Transverse colon (tissue), 4 donors: ENCODE measurements around the gene LCA5L. TPM values are rescaled to one million over a fixed set of nuclear protein-coding genes. Genes with fewer than 3 reads are reported as not detected.

Source experiments
- DNase-seq: peaks from one replicate; pipeline ENCODE4 v3.0.0-alpha.2; 2019
- H3K27ac ChIP-seq, 4 donors: fragments of 200-600 bp; sonication (generic); 2 replicates each; pipeline ENCODE4 v1.5.1; 2016 to 2018; ENCODE audit warnings: inconsistent platforms in 4 of 4
- H3K27me3 ChIP-seq: fragments of 200-600 bp; sonication (generic); 2 replicates; pipeline ENCODE4 v1.5.1; 2017; ENCODE audit warnings: inconsistent platforms
- H3K36me3 ChIP-seq, 4 donors: fragments of 200-600 bp; sonication (generic); 2 replicates each; pipeline ENCODE4 v1.5.1; 2017 to 2019; ENCODE audit warnings: inconsistent platforms in 4 of 4
- H3K4me1 ChIP-seq, 4 donors: fragments of 200-600 bp; sonication (generic); 2 replicates each; pipeline ENCODE4 v1.5.1; 2017 to 2020; ENCODE audit warnings: inconsistent platforms in 4 of 4
- H3K4me3 ChIP-seq, 4 donors: fragments of 200-600 bp; sonication (generic); 1 replicate in 1 of 4; 2 replicates in 3 of 4; pipeline versions ENCODE4 v1.5.1 to v1.6.1; 2017 to 2019; ENCODE audit warnings: inconsistent platforms in 4 of 4
- H3K9me3 ChIP-seq, 2 donors: fragments of 200-600 bp; sonication (generic); 2 replicates each; pipeline ENCODE4 v1.5.1; 2017 to 2019; ENCODE audit warnings: inconsistent platforms in 2 of 2
- EP300 ChIP-seq: sonication (generic); formaldehyde crosslinking; IDR thresholded peaks from one replicate; pipeline ENCODE4 v1.6.1; 2017; ENCODE audit warnings: antibody characterized with exemption, low read depth
- POLR2A ChIP-seq: fragments of 450-650 bp; IDR thresholded peaks from one replicate; pipeline ENCODE4 v1.6.1; 2016; ENCODE audit warnings: antibody characterized with exemption, mild to moderate bottlenecking, moderate library complexity
- POLR2AphosphoS5 ChIP-seq, 3 donors: sonication (generic); formaldehyde crosslinking; IDR thresholded peaks; one replicate each; pipeline ENCODE4 v1.6.1; 2016; ENCODE audit warnings: antibody characterized with exemption in 3 of 3
- WGBS, 2 donors: methylation state at CpG; one replicate each; pipeline ENCODE4 v1.1.5; 2018; ENCODE audit warnings: low coverage in 1 of 2; 5-methylcytosine and 5-hydroxymethylcytosine counted together
- in situ Hi-C, 4 donors: fragments of 200-750 bp; cut with MboI; loops; one replicate each; pipeline versions ENCODE4 v1.15.0 to v1.15.1; 2017; ENCODE audit warnings: low sequenced_read_pairs in 3 of 4, low pct_ligation_motif_present in 1 of 4, low pct_unique_long_range_greater_than_20kb in 1 of 4
- intact Hi-C: fragments of 100-400 bp; cut with DNase I; formaldehyde crosslinking; loops from one replicate; pipeline ENCODE4 v1.15.1; 2023; ENCODE audit warnings: low total_unique reads
- total RNA-seq, 4 donors: library from RNA; depleted of rRNA; stranded (reverse); fragments of >200 nt; gene quantifications; one replicate each; pipeline ENCODE4 v1.1.0, GENCODE V29; 2016
- TF ChIP-seq, protein P1 (sequence below), 5 experiments: fragments of 200-600 bp in 3 of 5; fragments of 450-650 bp in 2 of 5; sonication (generic) in 3 of 5; IDR thresholded peaks; 1 replicate in 2 of 5; 2 replicates in 3 of 5; pipeline ENCODE4 v1.5.1; 2016 to 2017; ENCODE audit warnings: antibody characterized with exemption in 5 of 5, inconsistent platforms in 3 of 5, mild to moderate bottlenecking in 2 of 5, moderate library complexity in 1 of 5

Gene LCA5L
- total RNA-seq, 4 donors from 2014 or later: 0.55 to 0.79 TPM; not detected in 2

DNA sequence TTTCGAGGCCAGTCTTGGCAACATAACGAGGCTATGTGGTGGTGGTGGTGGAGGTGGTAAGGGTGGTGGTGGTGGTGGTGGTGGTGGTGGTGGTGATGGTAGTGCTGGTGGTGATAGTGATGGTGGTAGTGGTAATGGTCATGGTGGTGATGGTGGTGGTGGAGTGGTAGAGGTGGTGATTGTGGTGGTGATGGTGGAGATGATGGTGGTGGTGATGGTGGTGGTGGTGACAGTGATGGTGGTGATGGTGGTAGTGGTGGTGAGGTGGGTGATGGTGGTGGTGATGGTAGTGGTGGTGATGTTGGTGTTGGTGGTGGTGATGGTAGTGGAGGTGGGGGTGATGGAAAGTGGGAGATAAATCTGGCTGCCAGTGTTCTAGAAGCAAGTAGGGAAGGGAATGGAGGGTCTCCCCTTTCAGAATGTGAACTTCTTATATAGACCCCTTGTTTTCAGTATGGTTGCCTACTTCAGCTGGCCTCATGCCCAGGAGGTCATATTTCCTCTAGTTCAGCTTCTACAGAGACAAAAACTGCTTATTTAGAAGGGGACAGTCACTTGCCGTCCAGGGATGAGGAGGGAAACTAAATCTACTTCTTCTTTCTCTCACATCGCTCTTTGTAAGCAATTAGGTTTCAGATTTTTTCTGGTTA is 33.7 kb upstream of the LCA5L start:
- Histone ChIP-seq H3K27ac (no peak overlapping the region), H3K27me3 (no peaks in the 10 kb centered on the region), H3K4me1 (no peaks in the 10 kb centered on the region), H3K36me3 (no peaks in the 10 kb centered on the region), H3K9me3 (no peaks in the 10 kb centered on the region), H3K4me3 (no peak overlapping the region)
- DNase-seq: no peak
- in situ Hi-C loops (no loop called here), intact Hi-C loops (no loop called here)
- TF ChIP-seq, protein P1, sequence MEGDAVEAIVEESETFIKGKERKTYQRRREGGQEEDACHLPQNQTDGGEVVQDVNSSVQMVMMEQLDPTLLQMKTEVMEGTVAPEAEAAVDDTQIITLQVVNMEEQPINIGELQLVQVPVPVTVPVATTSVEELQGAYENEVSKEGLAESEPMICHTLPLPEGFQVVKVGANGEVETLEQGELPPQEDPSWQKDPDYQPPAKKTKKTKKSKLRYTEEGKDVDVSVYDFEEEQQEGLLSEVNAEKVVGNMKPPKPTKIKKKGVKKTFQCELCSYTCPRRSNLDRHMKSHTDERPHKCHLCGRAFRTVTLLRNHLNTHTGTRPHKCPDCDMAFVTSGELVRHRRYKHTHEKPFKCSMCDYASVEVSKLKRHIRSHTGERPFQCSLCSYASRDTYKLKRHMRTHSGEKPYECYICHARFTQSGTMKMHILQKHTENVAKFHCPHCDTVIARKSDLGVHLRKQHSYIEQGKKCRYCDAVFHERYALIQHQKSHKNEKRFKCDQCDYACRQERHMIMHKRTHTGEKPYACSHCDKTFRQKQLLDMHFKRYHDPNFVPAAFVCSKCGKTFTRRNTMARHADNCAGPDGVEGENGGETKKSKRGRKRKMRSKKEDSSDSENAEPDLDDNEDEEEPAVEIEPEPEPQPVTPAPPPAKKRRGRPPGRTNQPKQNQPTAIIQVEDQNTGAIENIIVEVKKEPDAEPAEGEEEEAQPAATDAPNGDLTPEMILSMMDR (IDR thresholded peaks at IDR 0.05): no peak
- TF ChIP-seq EP300 (no peak), POLR2A (no peak), POLR2AphosphoS5 (IDR thresholded peaks at IDR 0.05) (no peak)
- WGBS, 2 donors: 77 to 78% methylated on average over 4 of the region's 4 CpGs

DNA sequence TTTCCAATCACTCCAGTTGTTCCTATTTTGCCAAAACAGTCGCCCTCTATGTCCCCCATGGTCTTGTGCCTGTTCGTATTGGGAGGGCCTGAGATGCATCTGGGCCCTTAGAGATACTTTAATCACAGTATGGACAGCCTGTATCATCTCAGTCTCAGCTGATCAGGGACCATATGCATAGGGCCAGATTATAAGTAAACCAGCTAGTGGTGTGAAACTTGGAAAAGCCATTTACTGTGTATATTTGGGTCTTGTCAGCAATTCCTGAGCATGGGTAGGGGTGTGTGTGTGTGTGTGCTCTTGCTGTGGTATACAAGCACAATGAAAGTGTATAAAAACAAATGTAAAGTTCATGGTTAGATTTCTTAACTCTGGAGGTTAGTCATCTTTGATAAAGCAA is 29.0 kb upstream of the LCA5L start:
- intact Hi-C loops (no loop called here), in situ Hi-C loops (no loop called here)
- H3K27me3 ChIP-seq: no peaks in the 10 kb centered on the region
- DNase-seq: no peak
- no peak overlapping the region for H3K27ac ChIP-seq
- TF ChIP-seq, protein P1 (IDR thresholded peaks at IDR 0.05): no peak
- no peak for TF ChIP-seq POLR2AphosphoS5 (IDR thresholded peaks at IDR 0.05)
- no peak for TF ChIP-seq EP300
- TF ChIP-seq POLR2A: no peak
- whole genome bisulfite sequencing, 2 donors: 72% methylated on average over 2 of the region's 2 CpGs; no CpG with 5 or more reads in 1 of the 2 donors
- no peaks in the 10 kb centered on the region for H3K4me1 ChIP-seq
- H3K36me3 ChIP-seq: no peaks in the 10 kb centered on the region
- no peak overlapping the region for H3K4me3 ChIP-seq
- H3K9me3 ChIP-seq: no peaks in the 10 kb centered on the region

DNA sequence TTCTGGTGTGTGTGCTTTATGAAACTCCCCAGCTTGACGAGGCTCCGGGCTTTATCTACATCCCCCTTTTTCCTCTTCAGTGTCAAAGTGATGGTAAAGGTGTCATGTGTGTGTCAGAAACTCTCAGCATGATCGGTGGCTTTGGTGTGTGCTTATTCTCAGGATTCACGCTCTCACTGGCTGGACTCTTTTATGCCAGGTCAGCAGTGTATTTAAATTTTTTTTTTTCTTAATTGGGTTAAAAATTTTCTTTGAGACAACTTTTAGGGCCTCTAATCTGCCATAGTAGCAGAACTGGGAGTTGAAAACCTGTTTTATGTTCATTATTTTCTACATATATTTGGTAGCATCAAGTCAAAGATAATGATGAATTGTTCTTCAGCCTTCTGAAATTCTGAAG is 27.2 kb upstream of the LCA5L start:
- Histone ChIP-seq H3K27ac (no peak overlapping the region), H3K36me3 (no peaks in the 10 kb centered on the region), H3K4me1 (no peaks in the 10 kb centered on the region), H3K27me3 (no peaks in the 10 kb centered on the region), H3K4me3 (no peak overlapping the region), H3K9me3 (no peaks in the 10 kb centered on the region)
- 81 to 87% methylated on average over 4 of the region's 4 CpGs for whole genome bisulfite sequencing, 2 donors
- TF ChIP-seq POLR2A (no peak), POLR2AphosphoS5 (IDR thresholded peaks at IDR 0.05) (no peak), EP300 (no peak)
- TF ChIP-seq, protein P1 (IDR thresholded peaks at IDR 0.05): no peak
- no peak for DNase-seq
- intact Hi-C loops (no loop called here), in situ Hi-C loops (no loop called here)

DNA sequence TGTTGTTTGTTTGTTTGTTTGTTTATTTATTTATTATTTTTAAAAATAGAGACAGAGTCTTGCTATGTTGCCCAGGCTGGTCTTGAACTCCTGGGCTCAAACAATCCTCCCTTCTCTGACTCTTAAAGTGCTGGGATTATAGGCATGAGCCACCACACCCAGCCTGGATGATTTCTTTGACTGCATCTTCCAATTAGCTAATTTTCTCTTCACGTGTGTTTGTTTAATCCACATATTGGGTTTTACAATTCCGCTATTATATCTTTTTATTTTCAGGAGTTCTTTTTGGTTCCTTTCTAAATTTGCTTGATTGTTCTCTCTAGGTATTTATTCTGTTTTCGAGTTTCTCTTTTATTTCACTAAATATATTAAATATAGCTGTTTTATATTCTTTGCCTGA is 26.0 kb upstream of the LCA5L start:
- TF ChIP-seq EP300 (no peak), POLR2A (no peak), POLR2AphosphoS5 (IDR thresholded peaks at IDR 0.05) (no peak)
- TF ChIP-seq, protein P1 (IDR thresholded peaks at IDR 0.05): no peak
- Histone ChIP-seq H3K9me3 (no peaks in the 10 kb centered on the region), H3K4me3 (no peak overlapping the region), H3K27me3 (no peaks in the 10 kb centered on the region), H3K27ac (no peak overlapping the region), H3K4me1 (no peaks in the 10 kb centered on the region), H3K36me3 (no peaks in the 10 kb centered on the region)
- in situ Hi-C loops: no loop called here
- no peak for DNase-seq
- 91 to 96% methylated on average over 3 of the region's 3 CpGs for WGBS, 2 donors
- intact Hi-C loops: no loop called here
